ENCODE results near the gene MC5R.
"Not testable (repeated sequence)": the region's sequence is repeated elsewhere in the genome, so short reads cannot be mapped to it uniquely, and the experiment has no call there.

The MC5R gene

GRCh38 chr18:13862898-13863297 lies 38.9 kb downstream of the MC5R start:
- not testable (repeated sequence) for FAIRE-seq

GRCh38 chr18:13868501-13869271 lies 44.7 kb downstream of the MC5R start:
- no peak for FAIRE-seq

GRCh38 chr18:13871701-13872100 lies 47.8 kb downstream of the MC5R start:
- no peak for FAIRE-seq

- no peak for FAIRE-seq
Measured at GRCh38 chr18:13872373-13872772, 48.4 kb downstream of the MC5R start.

- FAIRE-seq: no peak
Measured at GRCh38 chr18:13872932-13873331, 49.0 kb downstream of the MC5R start.

- FAIRE-seq: no peak
Measured at GRCh38 chr18:13874558-13874957, 50.6 kb downstream of the MC5R start.
